Activated T-cell treated with anti-CD3 and anti-CD28 coated beads, Interleukin-2, amount 50 U/mL, for 1 hour (primary cell): Measurements from ENCODE around the gene CDKN2AIPNL.

Experiments used
- DNase-seq: peaks from one replicate; pipeline ENCODE4 v3.0.0-alpha.2; 2020

CDKN2AIPNL gene, protein sequence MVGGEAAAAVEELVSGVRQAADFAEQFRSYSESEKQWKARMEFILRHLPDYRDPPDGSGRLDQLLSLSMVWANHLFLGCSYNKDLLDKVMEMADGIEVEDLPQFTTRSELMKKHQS

DNA sequence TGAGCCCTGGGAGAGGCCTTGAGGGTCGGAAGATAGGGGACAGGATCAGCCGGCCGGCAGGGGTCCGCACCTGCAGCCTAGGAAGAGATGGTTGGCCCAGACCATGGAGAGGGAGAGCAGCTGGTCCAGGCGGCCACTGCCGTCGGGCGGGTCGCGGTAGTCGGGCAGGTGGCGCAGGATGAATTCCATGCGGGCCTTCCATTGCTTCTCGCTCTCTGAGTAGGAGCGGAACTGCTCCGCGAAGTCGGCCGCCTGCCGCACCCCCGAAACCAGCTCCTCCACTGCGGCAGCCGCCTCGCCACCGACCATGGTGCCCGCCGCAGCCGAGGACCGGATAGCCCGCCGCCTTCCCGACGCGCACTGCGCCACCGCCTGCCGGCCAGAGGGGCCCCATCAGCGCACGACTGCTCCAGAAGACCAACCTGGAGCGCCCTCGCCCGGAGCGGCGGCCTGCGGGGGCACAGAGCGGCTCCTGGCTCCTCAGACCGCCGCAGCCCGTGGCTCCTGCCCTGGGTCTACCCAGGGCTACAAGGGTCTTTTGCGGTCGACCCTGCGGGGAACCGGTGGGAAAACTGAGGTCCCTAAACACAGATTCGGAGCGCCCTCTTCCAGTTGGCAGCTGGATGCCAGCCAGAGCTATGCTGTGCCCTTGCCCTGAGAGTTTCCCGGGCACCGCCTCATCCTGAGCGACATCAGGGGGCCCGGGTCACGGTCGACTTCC lies at the start of gene CDKN2AIPNL:
CDKN2AIPNL (minus strand) TSS at position 336 of the 721 bp plus-strand sequence; CDS start at position 309, 27 bp downstream.
- DNase-seq = peak; percentile 90

DNA sequence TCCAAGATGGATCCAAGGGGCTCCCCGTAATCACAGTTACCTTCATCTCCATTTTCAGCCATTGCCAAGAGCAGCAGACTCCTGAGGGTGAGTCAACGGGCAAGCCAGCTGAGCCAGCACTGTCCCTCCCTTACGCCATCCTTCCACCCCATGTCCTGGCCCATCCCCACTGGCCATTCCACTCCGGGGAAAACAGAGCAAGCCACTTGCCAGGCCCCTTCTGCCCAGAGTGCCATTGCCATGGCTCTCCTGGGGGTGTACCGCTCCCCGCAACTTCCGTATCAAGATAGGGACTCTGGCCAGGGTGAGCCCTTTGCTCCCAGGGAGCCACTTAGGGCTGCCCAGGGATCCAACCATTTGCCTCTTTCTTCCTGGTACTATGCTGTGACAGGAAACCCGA lies 48.9 kb upstream of the CDKN2AIPNL start:
- DNase-seq = no peak

DNA sequence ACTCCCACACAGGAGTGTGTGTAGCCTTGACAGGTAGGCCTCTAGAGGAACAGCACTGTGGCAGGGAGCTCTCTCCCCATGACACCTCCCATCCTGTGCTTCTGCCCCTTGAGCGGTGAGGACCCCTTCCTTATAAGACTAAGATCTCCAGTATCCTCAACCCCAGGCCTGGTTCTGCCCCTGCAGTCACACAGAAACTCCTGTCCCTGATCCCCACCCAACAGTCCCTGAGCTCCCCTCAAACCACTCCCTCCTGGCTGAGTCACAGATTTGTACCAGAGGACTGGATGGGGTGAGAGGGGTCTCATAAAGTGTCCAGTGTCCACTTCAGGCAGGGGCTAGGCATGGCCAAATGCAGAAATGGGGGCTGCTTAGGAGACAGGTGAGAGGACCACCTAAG lies 47.8 kb upstream of the CDKN2AIPNL start:
- DNase-seq = no peak

DNA sequence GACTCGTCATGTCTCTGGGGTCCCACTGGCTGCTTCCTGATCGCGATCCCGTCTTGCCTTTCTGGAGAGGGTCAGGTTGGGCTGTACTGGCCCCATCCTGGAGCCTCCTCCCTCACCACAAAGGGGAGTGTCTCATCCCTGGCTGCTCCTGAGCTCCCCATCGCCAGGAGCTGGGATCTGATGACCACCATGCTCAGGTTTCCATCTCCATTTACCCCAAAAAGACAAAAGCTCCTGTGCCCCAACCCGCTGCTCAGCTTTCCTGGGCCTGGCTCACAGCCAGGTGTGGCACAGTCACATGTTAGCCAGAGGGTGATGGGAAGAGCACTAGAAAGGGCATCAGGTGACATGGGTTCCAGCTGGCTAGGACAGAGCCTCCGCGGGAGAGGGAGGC lies 47.3 kb upstream of the CDKN2AIPNL start:
- no peak for DNase-seq

DNA sequence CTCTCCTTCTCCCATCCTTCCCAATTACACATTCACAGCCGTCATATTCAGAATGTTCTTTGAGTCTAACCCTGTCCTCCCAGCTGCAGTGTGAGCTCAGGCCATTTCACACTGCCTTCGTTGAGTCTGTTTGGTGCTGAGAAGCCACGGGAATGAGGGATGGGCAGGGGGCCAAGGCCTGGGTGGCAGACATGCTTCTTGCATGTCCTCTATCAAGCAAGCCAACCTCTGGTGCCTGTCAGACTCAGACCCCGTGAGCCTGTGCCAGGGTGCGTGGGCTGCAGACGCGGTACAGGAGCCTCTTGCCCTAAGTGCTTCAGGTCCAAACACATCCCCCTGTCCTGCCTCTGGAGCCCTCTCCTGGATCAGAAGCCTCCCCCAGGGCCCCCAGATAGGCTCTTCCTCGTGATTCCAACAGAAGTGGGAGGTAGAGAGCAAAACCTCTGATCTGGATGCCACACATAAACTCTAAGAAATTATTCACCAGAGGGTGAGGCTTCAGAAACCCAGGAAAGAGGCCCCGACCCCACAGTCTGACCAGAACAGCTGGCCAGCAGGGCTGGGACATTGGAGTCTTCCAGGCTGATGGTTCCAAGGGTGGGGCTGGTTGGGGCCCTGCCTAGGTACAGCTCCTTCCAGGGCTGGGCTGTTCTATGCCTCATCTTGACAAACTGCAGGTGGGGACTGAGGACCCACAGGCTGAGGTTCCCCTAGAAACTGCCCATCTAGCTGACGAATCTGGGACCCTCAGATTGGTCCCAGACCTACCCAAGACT lies 46.7 kb upstream of the CDKN2AIPNL start:
- no peak for DNase-seq

DNA sequence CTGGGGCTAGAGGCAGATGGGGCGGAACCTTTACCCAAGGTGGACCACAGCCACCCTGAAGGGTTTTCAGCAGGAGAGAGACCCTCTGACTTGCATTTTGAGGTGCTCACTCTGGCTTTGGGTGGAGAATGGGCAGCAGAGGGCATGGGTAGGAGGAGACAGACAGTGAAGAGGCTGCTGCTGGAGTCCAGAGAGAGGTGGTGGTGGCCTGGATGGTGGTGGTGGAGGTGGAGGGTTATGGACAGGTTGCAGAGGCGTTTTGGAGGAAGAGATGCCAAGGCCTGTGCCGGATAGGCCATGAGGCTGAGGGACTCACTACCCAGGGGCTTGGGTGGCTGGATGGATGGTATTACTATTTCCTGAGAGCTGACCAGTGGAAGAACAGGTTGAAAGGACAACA lies 46.1 kb upstream of the CDKN2AIPNL start:
- DNase-seq = no peak

DNA sequence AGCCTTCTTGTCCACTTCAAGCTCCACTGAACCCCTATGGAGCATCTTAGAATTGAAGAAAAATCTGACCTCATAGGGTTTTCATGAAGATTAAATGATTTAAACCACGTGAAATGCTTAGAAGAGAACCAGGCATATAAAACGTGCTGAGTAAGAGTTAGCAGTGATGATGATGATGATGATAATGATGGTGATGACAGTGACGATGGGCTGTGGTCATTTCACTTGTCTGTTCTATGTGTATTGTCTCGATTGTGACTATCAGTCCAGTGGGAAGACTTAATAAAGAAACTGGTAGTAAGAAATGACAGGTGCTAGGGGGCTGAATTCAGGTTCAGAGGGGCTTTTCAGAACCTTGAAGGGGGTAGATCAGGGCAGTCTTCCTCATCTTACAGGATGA lies 45.1 kb upstream of the CDKN2AIPNL start:
- no peak for DNase-seq

DNA sequence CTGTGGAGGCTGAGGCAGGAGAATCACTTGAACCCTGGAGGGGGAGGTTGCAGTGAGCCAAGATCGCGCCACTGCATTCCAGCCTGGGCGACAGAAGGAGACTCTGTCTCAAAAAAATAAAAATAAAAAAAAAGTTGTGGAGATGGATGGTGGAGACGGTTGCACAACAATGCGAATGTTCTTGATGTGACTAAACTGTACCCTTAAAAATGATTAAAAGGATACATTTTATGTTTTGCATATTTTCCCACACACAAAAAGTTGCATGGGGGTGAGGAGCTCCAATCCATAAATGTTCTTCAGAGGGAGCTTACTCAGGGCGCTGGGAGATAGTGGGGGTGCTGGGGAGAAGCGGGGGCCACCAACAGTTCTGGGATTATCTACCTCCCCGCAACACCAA lies 43.8 kb upstream of the CDKN2AIPNL start:
- no peak for DNase-seq

DNA sequence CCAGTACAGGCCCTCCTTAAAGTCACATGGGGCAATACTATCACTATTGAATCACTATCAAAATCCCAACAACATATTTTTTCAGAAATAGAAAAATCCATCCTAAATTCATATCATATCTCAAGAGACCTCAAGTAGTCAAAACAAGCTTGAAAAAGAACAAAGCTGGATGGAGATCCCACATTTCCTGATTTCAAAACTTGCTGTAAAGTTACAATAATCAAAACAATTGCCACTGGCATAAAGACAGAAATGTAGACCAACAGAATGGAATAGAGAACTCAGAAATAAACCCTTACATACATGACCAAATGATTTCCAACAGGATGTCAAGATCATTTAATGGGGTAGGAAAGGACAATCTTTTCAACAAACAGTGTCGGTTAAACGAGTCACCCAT lies 41.3 kb upstream of the CDKN2AIPNL start:
- DNase-seq = no peak

DNA sequence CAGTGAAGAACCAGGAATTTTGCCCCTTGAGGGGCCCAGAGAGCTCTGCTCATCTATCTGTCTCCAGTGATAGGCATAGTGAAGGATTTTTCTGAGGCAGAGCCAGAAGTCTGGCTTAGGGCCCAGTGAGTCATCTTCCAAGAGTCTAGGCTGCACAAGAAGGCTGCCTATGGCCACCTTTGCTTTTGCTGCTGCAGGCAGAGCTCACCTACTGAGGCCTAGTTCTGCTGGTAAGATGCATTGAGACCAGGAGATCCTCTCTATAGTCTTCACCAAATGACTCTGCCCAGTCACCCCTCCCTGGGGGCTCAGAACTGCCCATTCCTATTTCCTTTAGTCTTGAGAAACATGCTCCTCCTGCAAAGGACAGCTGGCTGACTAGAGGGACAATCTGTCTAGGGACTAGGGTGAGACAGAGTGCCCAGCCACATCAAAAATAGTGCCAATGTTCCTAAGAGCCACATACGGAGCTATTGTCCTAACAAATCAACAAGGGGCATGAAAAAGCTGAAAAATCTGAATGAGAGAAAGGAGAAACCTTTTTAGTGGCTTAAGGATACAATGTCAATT lies 40.3 kb upstream of the CDKN2AIPNL start:
- no peak for DNase-seq

DNA sequence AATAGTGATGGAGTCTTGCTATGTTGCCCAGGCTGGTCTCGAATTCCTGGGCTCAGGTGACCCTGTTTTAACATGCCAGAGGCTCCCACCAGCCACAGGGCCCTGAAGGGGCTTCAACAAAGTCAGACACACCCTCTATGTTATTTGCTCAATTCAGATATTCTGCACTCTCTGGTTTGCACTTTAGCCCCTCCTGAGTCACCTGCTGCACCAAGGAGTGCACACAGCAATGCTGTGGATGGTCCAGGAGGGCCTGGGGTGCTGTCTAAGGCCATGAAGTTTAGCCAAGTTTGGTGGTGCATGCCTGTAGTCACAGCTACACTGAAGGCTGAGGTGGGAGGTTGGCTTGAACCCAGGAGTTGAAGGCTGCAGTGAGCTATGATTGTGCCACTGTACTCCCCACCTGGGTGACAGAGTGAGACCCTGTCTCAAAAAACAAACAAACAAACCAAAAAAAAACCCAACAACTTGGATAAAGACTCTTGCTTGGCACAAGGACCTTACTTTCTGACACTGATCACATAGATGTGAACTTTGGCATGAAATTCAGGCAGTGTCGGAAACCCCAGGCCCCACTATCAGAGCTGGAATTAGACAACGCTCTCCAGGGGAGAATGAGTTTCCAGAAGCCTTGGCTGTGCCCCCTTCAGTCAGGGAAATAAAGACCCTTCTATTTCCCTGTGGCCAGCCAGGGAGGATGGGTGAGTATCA lies 39.7 kb upstream of the CDKN2AIPNL start:
- no peak for DNase-seq

DNA sequence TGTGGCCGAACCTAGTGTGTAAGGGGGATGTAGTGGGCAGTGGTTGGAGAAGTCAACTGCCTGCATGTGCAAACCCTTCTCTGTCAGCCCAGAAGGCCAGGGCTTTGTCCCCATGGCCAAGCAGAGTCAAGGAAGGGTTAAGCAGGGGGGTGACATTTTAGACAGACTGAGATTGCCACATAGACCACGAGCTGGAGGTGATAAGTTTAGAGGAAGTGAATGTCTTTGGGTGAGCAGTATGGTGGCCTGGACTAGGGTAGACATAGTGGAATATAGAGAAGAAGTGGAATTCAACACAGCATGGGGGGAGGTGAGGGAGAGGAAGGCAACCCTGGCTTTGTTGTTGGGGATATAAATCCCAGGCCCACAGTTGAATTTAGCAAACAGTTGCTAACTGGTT lies 38.7 kb upstream of the CDKN2AIPNL start:
- DNase-seq = no peak

DNA sequence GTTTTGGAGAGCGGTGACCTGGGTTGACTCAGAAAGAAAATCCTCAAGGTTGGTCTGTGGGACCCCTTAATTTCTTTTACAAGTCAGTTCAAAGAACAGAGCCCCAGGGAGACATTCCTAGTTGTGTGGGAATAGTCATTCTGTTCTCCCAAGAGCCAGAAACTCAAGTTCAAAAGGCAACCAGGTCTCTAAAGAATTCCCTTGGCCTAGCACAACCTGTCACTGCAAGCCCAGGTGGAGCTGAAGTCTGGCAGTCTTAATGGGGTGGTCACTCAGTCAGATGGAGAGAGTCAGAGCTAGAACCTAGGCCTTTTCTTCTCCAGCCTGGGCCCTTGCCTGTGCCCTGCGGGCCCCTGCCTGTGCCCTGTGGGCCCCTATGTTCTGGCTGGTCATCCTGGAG lies 37.5 kb upstream of the CDKN2AIPNL start:
- no peak for DNase-seq

DNA sequence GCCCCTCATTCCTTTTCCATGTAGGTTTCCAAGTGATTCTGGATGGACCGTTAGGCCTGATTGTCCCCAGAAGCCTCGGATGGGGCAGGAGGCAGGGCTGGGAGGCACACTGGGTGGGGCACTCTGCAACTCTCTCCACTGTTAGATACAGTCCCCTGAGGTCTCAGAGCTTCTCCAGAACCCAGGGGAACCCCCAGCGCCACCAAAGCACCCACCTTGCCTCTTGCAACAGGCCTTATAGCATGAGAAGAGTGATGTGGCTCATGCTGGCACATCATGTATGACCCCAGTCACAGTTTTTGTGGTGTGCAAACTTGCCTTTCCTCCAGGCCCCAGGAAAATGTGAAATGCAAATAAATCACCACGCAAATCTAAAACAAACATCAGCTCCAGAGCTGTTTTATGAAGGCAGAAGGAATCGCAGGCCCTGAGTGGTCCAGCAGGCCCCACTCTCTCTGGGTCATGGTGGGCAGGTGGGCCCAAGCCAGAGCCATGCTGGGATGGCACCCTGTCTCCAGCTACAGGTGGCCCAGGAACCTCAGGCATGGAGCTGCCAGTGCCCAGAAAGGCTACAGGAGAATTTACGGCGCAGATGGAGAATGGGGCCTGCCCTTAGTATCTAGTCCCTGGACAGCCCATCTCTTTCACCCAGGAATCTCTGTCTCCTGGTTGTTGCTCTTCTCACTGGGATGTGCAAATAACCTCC lies 36.3 kb upstream of the CDKN2AIPNL start:
- DNase-seq = no peak

DNA sequence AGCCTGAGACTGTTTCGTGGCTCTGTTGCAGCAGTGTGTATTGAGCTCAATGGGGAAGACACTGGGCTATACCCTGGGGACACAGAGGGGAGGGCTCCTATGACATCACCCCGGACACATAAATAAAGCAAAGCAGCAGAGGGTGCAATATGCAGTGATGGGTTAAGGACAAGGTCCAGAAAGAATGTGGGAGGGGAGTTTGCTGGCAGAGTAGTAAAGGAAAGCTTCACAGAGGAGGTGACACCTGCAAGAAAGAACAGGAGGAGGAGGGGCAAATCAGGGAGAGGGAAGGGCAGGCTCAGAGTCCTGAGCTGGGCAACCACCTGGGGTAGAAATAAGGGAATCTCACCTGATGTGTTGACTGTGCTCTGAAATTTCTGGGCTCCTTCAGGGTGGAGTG lies 35.3 kb upstream of the CDKN2AIPNL start:
- DNase-seq = no peak

DNA sequence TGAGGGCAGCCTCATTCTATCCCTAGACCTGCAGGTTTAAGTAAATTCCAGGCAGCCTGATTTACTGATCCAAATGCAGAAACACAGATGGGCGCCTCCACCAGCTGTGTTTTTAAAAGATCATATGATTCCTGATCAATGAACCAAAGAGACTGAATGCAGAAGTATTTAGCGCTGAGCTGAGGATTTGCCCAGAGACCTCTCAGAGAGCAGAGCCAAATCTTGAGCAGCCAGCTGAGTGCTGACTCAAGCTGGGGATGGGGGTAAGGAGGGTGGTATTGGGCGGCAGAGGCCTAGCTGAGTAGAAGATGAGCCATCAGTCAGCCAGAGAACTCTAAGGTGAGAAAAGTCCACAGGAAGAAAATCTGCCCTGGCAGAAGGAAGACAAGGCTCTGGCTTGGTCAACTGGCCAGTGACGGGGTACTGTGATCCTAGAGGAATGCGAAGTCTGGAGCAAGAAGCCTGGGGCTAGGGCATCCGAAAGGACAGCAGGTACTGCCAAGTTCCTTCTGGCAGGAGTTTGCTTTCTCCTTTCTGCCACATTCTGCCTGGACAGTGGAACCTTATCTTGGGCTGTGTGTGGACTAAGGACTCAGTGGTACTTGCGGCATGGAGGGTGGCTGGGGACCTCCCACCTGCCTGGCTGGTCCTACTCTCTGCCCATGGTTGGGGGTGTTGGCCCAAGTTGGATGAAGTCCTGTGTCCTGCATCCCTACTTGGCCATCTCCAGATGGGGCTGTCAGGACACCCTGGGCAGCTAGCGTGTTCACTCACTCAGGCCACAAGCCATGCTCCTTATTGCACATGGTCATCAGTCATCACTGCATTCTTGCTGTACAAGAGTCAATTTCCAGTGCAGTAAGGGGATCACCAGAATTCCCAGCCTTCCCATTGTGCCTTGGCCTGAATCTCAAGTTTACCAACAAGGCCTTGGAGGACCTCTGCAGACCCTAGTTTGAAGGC lies 34.5 kb upstream of the CDKN2AIPNL start:
- DNase-seq = no peak

DNA sequence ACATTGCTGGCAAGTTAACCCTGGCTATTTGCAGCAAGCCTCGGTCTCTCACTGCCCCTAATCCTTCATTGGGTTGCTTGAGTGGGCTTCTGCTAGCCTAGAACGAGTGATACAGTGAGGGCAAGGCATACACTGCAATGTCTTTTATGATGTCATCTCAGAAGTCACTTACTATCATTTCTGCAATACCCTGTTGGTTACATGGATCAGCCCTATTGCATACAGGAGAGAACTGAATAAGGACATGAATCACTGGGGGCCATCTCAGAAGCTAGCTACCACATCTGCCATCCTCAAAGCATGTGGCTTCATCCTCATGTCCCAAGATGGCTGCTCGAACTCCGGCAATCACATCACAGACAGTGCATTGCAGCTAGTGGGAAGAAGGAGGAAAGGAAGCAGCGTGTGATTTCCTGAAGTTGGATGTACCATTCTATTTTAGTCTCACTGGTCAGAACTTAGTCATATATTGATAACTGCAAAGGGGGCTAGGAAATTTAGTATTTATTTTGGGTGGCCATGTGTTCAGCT lies 33.3 kb upstream of the CDKN2AIPNL start:
- no peak for DNase-seq

DNA sequence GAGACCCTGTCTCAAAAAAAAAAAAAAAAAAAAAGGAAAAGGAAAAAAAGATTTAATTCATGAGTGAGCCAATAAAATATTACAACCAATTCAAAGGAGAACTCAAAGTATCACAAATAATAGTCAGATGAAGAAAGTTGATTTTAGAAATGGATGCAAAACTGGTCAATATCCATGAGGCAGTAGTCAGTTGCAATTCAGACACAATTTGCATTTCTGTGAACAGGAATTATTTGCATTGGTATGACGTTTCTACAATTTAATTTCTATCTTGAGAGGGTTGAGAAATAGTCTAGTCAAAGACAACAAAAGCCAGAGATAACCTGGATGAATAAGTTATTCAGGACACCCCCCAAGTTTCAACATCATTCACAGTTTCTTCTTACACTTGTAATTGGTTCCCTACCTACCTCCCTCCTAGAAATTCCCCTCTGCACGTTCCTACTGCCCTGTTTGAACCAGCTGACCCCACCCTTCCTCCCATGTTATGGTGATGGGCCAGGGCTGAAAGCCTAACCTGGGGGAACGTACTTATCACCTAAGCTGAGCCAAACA lies 28.6 kb upstream of the CDKN2AIPNL start:
- no peak for DNase-seq

DNA sequence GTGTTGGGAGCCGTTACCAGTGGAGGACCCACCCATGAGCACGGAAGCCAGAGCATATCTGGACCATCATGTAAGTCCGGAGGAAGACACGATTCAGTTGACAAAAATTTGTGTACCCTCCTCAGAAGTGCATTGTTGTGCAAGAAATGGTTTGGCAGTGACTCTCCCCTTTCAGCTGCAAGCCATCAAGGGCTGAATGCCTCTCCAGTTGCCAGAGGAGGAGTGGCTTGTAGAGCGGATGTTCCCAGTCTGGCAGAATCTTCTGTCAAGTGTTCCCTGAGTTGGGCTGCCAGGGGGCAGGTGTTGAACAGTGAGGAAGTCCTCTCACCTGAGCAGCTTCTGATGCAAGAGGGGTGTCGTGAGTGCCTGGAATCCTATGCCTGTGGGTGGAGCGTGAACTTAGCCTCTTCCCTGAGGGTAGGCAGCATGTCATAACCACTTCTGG lies 27.6 kb upstream of the CDKN2AIPNL start:
- no peak for DNase-seq

DNA sequence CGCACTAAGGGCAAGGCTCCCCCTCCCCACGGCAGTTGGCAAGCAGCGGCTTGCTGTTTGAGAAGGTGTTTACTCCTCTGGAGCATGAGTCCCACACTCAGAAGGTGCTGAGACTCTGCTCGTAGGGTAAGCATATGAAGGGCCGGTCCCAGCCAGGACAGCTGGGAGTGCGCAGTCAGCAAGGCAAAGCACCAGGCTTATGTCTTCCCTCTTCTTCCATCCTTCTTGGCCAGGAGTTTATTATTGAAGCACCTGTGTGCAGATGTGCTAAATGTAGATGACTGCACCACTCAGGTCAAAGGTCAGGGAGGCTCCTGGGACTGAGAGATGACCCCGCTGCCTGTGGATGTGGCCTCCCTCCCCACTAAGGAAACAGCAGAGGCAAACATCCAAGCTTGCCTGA lies 27.0 kb upstream of the CDKN2AIPNL start:
- no peak for DNase-seq
